Liver (tissue), 9 donors: Measurements from ENCODE around the gene PTPRN2. TPM values are rescaled to one million over a fixed set of nuclear protein-coding genes. Genes with fewer than 3 reads are reported as not detected.

ENCODE experiments used
- DNase-seq: peaks from one replicate; pipeline ENCODE4 v3.0.0-alpha.2; 2017; ENCODE audit warnings: low spot score
- H3K27ac ChIP-seq, 2 donors: one replicate each; pipeline ENCODE4 v1.7.0; 2013; ENCODE audit warnings: inconsistent platforms in 2 of 2, low read length in 2 of 2, control low read depth in 1 of 2, low read depth in 1 of 2, mild to moderate bottlenecking in 1 of 2
- H3K27me3 ChIP-seq, 4 donors: one replicate each; pipeline versions ENCODE4 v1.6.1 to v1.7.0; 2013; ENCODE audit warnings: low read length in 3 of 4, inconsistent platforms in 1 of 4, mild to moderate bottlenecking in 1 of 4, moderate library complexity in 1 of 4; ENCODE audit not compliant: control insufficient read depth in 4 of 4, insufficient read depth in 4 of 4
- H3K36me3 ChIP-seq, 4 donors: one replicate each; pipeline versions ENCODE4 v1.6.1 to v1.7.0; 2013; ENCODE audit warnings: low read length in 3 of 4, mild to moderate bottlenecking in 3 of 4, low read depth in 1 of 4, moderate library complexity in 1 of 4; ENCODE audit not compliant: control insufficient read depth in 4 of 4, insufficient read depth in 3 of 4
- H3K4me1 ChIP-seq, 4 donors: one replicate each; pipeline versions ENCODE4 v1.6.1 to v1.7.0; 2013; ENCODE audit warnings: low read length in 3 of 4, mild to moderate bottlenecking in 3 of 4, moderate library complexity in 1 of 4; ENCODE audit not compliant: control insufficient read depth in 4 of 4, insufficient read depth in 4 of 4
- H3K4me3 ChIP-seq, 3 donors: one replicate each; pipeline versions ENCODE4 v1.6.1 to v1.7.0; 2013; ENCODE audit warnings: low read length in 3 of 3, control low read depth in 1 of 3, low read depth in 1 of 3, mild to moderate bottlenecking in 1 of 3
- H3K9ac ChIP-seq, 2 donors: one replicate each; pipeline ENCODE4 v1.7.0; 2013; ENCODE audit warnings: low read length in 2 of 2, mild to moderate bottlenecking in 2 of 2, moderate library complexity in 2 of 2, control low read depth in 1 of 2, low read depth in 1 of 2
- H3K9me3 ChIP-seq, 4 donors: one replicate each; pipeline versions ENCODE4 v1.6.1 to v1.7.0; 2013; ENCODE audit warnings: low read length in 3 of 4; ENCODE audit not compliant: control insufficient read depth in 4 of 4
- ATF3 ChIP-seq: IDR thresholded peaks from 2 replicates; pipeline ENCODE4 v1.6.1; 2016; ENCODE audit warnings: antibody characterized with exemption
- CTCF ChIP-seq: fragments of 150-350 bp; IDR thresholded peaks from 2 replicates; pipeline ENCODE4 v1.5.1; 2017; ENCODE audit warnings: improper control_type of control experiment, low read depth, low read length; ENCODE audit not compliant: missing input control
- EGR1 ChIP-seq, 2 donors: IDR thresholded peaks; 2 replicates each; pipeline ENCODE4 v1.6.1; 2016 to 2018; ENCODE audit warnings: antibody characterized with exemption in 2 of 2, low read depth in 2 of 2
- FOXA1 ChIP-seq: IDR thresholded peaks from 2 replicates; pipeline ENCODE4 v1.6.1; 2016; ENCODE audit warnings: antibody characterized with exemption
- FOXA2 ChIP-seq: IDR thresholded peaks from 2 replicates; pipeline ENCODE4 v1.6.1; 2016; ENCODE audit warnings: antibody characterized with exemption
- GABPA ChIP-seq, 2 donors: IDR thresholded peaks in 1 of 2; conservative IDR thresholded peaks in 1 of 2; 2 replicates each; pipeline ENCODE4 v1.6.1; 2016; ENCODE audit warnings: antibody characterized with exemption in 2 of 2, mild to moderate bottlenecking in 1 of 2, moderate library complexity in 1 of 2
- HNF4A ChIP-seq, 2 donors: conservative IDR thresholded peaks; 2 replicates each; pipeline ENCODE4 v1.6.1; 2016; ENCODE audit warnings: antibody characterized with exemption in 2 of 2, mild to moderate bottlenecking in 2 of 2
- HNF4G ChIP-seq: IDR thresholded peaks from 2 replicates; pipeline ENCODE4 v1.6.1; 2016; ENCODE audit warnings: antibody characterized with exemption
- JUND ChIP-seq, 2 donors: IDR thresholded peaks; 2 replicates each; pipeline ENCODE4 v1.6.1; 2016; ENCODE audit warnings: antibody characterized with exemption in 2 of 2
- MAX ChIP-seq: IDR thresholded peaks from 2 replicates; pipeline ENCODE4 v1.6.1; 2016; ENCODE audit warnings: antibody characterized with exemption
- NR2F2 ChIP-seq: IDR thresholded peaks from 2 replicates; pipeline ENCODE4 v1.6.1; 2016; ENCODE audit warnings: antibody characterized with exemption
- RAD21 ChIP-seq, 2 donors: IDR thresholded peaks; 2 replicates each; pipeline ENCODE4 v1.6.1; 2016; ENCODE audit warnings: antibody characterized with exemption in 2 of 2, mild to moderate bottlenecking in 2 of 2
- REST ChIP-seq: IDR thresholded peaks from 2 replicates; pipeline ENCODE4 v1.6.1; 2016; ENCODE audit warnings: antibody characterized with exemption, mild to moderate bottlenecking
- RXRA ChIP-seq, 2 donors: IDR thresholded peaks; 2 replicates each; pipeline ENCODE4 v1.6.1; 2017 to 2018; ENCODE audit warnings: antibody characterized with exemption in 2 of 2, mild to moderate bottlenecking in 1 of 2
- SP1 ChIP-seq: IDR thresholded peaks from 2 replicates; pipeline ENCODE4 v1.6.1; 2018; ENCODE audit warnings: antibody characterized with exemption, mild to moderate bottlenecking
- TAF1 ChIP-seq: conservative IDR thresholded peaks from 2 replicates; pipeline ENCODE4 v1.6.1; 2016; ENCODE audit warnings: antibody characterized with exemption, mild to moderate bottlenecking
- YY1 ChIP-seq: IDR thresholded peaks from 2 replicates; pipeline ENCODE4 v1.6.1; 2016; ENCODE audit warnings: antibody characterized with exemption, mild to moderate bottlenecking
- WGBS: extraction: QIAGEN DNeasy Blood & Tissue Kit; methylation state at CpG from one replicate; pipeline ENCODE4 v1.1.7; 2013; 5-methylcytosine and 5-hydroxymethylcytosine counted together
- polyA plus RNA-seq, 2 donors: library from polyadenylated mRNA; stranded (reverse) in 1 of 2; unstranded in 1 of 2; fragments of 200-250 nt in 1 of 2; fragments of >200 nt in 1 of 2; fragmentation: Nextera tagmentation in 1 of 2; extraction: Ambion mirVana in 1 of 2; gene quantifications; one replicate each; pipeline versions ENCODE4 v1.2.1 to v1.2.3, GENCODE V29; 2013 to 2015
- total RNA-seq, 2 donors: library from RNA; depleted of rRNA; stranded (reverse); fragments of >200 nt; gene quantifications; one replicate each; pipeline ENCODE4 v1.2.3, GENCODE V29; 2014
- donor health status: healthy.
- donor health status: healthy.
- donor health status: healthy.
- donor health status: healthy.
- donor health status: healthy.

The PTPRN2 gene
- total and polyA plus RNA-seq, 4 donors, result 0.75 to 1.9 (median 1.1) TPM

GRCh38 chr7:158517571-158517970, 70.1 kb downstream of the PTPRN2 start:
- 90% methylated on average over 4 of the region's 4 CpGs for WGBS
- peaks cover 0 to 5% (median 4%) of the 10 kb centered on the region in 4 donors for H3K9me3 ChIP-seq
- DNase-seq, result no peak
- H3K4me3 ChIP-seq, result no peak overlapping the region
- TF ChIP-seq RXRA (IDR thresholded peaks at IDR 0.05), result no peak
- TF ChIP-seq FOXA2, result no peak
- no peak for TF ChIP-seq GABPA (IDR thresholded peaks at IDR 0.05 in 1 of 2, conservative IDR thresholded peaks at IDR 0.05 in 1 of 2)
- TF ChIP-seq EGR1 (IDR thresholded peaks at IDR 0.05; ENCODE audit: low read depth in 2 of 2), result no peak
- no peak for TF ChIP-seq REST
- TF ChIP-seq ATF3, result no peak
- no peak for TF ChIP-seq TAF1
- TF ChIP-seq SP1, result no peak
- no peak for TF ChIP-seq FOXA1
- TF ChIP-seq HNF4A (conservative IDR thresholded peaks at IDR 0.05), result no peak
- TF ChIP-seq NR2F2, result no peak
- H3K4me1 ChIP-seq, result no peaks in the 10 kb centered on the region
- no peak overlapping the region for H3K27ac ChIP-seq
- no peaks in the 10 kb centered on the region for H3K36me3 ChIP-seq
- no peak overlapping the region for H3K9ac ChIP-seq
- H3K27me3 ChIP-seq, result peaks cover 0 to 4% (median 0%) of the 10 kb centered on the region in 4 donors

- DNase-seq, result no peak
- no peaks in the 10 kb centered on the region for H3K36me3 ChIP-seq
- WGBS, result 84% methylated on average over 11 of the region's 11 CpGs
- no peak overlapping the region for H3K27ac ChIP-seq
- H3K27me3 ChIP-seq, result peaks cover 0 to 4% (median 0%) of the 10 kb centered on the region in 4 donors
- TF ChIP-seq HNF4G, result no peak
- no peak for TF ChIP-seq RXRA (IDR thresholded peaks at IDR 0.05)
- TF ChIP-seq RAD21 (IDR thresholded peaks at IDR 0.05), result no peak
- no peak for TF ChIP-seq ATF3
- no peak for TF ChIP-seq JUND (IDR thresholded peaks at IDR 0.05)
- no peak for TF ChIP-seq FOXA2
- no peak for TF ChIP-seq HNF4A (conservative IDR thresholded peaks at IDR 0.05)
- no peaks in the 10 kb centered on the region for H3K4me1 ChIP-seq
- peaks cover 1 to 10% (median 7%) of the 10 kb centered on the region in 4 donors for H3K9me3 ChIP-seq
- no peak overlapping the region for H3K4me3 ChIP-seq
- no peak overlapping the region for H3K9ac ChIP-seq
Observed at GRCh38 chr7:158517072-158517471, 70.6 kb downstream of the PTPRN2 start.

GRCh38 chr7:158516524-158516923, 71.1 kb downstream of the PTPRN2 start:
- Histone ChIP-seq H3K27me3 (peaks cover 0 to 4% (median 0%) of the 10 kb centered on the region in 4 donors), H3K9me3 (peaks cover 4 to 13% (median 12%) of the 10 kb centered on the region in 4 donors), H3K9ac (no peak overlapping the region), H3K27ac (no peak overlapping the region), H3K4me3 (no peak overlapping the region), H3K36me3 (no peaks in the 10 kb centered on the region), H3K4me1 (no peaks in the 10 kb centered on the region)
- TF ChIP-seq TAF1 (no peak), CTCF (no peak), JUND (IDR thresholded peaks at IDR 0.05) (no peak), SP1 (no peak), EGR1 (IDR thresholded peaks at IDR 0.05; ENCODE audit: low read depth in 2 of 2) (no peak), MAX (no peak), NR2F2 (no peak), REST (no peak), YY1 (no peak), RXRA (IDR thresholded peaks at IDR 0.05) (no peak), FOXA1 (no peak), RAD21 (IDR thresholded peaks at IDR 0.05) (no peak), HNF4G (no peak), FOXA2 (no peak), ATF3 (no peak), HNF4A (conservative IDR thresholded peaks at IDR 0.05) (no peak)
- 88% methylated on average over 2 of the region's 2 CpGs for WGBS
- DNase-seq, result no peak
